ENCODE results near the gene AUH.

DNA sequence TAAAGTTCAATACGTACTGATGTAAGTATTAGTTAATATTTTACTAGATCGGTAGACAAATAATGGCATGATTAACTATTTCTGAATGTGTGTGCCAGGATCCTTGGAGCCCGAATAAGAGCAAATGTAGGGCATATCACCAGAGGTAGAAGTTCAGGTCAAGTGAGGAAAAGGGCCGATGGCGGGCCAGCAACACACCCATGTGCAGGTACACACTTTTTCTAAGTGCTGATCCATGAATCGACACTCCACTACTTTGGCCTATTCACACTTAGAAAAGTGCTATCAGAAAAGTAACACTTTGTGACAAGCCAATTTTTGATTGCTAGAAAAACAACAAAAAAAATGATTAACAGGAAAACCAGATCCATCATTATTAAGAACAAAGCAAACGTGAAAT, 150.3 kb downstream of the AUH start:
- TF ChIP-seq RBM39 (optimal IDR thresholded peaks at IDR 0.05; ENCODE audit: low read depth, low read length) (no peak), KLF16 (IDR thresholded peaks at IDR 0.05) (no peak)
- TF ChIP-seq, protein P1, sequence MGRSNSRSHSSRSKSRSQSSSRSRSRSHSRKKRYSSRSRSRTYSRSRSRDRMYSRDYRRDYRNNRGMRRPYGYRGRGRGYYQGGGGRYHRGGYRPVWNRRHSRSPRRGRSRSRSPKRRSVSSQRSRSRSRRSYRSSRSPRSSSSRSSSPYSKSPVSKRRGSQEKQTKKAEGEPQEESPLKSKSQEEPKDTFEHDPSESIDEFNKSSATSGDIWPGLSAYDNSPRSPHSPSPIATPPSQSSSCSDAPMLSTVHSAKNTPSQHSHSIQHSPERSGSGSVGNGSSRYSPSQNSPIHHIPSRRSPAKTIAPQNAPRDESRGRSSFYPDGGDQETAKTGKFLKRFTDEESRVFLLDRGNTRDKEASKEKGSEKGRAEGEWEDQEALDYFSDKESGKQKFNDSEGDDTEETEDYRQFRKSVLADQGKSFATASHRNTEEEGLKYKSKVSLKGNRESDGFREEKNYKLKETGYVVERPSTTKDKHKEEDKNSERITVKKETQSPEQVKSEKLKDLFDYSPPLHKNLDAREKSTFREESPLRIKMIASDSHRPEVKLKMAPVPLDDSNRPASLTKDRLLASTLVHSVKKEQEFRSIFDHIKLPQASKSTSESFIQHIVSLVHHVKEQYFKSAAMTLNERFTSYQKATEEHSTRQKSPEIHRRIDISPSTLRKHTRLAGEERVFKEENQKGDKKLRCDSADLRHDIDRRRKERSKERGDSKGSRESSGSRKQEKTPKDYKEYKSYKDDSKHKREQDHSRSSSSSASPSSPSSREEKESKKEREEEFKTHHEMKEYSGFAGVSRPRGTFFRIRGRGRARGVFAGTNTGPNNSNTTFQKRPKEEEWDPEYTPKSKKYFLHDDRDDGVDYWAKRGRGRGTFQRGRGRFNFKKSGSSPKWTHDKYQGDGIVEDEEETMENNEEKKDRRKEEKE (IDR thresholded peaks at IDR 0.05; ENCODE audit: borderline replicate concordance in 1 of 2, control insufficient read depth in 1 of 2, low read depth in 2 of 2, low read length in 1 of 2): no peak

All from K562 (cell line).